ENCODE results near the gene LRP1. TPM values are rescaled to one million over a fixed set of nuclear protein-coding genes. Genes with fewer than 3 reads are reported as not detected.

LRP1 gene
- polyA plus RNA-seq, 12 donors, result 81.0 to 163 (median 123) TPM; not detected in 1

DNA sequence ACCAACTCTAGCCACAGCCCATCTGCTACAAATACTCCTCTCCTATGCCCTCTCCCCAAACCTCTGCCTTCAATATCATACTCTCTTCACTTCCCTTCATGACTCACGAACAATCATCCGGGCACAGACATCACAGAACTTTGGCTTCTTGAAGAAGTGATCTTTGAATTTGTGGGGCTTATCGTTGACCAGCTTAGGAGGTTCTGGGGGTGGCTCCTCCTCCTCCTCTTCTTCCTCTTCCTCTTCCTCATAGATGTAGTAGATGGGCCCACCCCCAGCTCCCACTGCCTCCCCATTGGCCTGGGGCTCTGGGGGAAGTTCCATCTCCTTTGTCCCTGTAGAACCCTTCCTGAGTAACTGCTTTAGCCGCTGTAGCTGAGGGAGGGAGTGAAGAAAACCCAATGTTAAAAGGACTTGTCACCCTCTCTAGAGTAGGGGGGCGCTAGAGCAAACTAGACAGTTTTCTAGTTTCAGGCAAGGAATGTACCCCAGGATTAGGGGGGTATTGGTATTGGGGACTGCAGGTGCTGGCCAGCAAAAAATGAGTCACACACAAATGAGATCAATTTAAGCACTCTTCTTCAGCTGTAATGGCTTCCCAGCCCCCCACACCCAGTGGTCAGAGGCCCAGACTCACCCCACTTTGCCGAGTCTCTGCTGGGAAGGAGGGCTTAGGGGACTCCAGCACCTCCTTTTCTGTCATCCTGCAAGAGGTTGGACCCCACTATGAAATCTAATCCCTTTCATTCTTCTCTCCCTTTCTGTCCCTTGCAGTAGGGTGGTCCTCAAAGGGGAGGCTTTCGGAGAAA is 120.9 kb downstream of the LRP1 start:
- DNase-seq, result no peak

DNA sequence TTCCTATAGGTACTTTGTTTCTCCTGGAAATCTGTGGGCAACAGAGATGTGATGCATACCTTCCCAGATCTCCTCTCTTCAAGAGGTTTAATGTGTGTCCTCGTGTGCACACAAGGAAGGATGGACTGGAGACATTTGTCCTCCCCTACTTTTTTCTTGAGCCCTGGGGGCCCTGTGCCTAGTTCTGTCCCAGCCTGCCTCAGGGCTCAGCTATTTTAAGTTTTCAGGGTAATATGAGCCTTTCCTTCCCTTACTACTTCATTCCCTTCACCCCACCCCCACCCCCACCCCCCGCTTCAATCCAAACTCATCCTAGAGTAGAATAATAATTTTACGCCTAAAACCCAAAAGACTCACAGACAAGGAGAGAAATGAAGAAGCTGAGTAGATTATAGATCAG is 122.3 kb downstream of the LRP1 start:
- no peak for DNase-seq

DNA sequence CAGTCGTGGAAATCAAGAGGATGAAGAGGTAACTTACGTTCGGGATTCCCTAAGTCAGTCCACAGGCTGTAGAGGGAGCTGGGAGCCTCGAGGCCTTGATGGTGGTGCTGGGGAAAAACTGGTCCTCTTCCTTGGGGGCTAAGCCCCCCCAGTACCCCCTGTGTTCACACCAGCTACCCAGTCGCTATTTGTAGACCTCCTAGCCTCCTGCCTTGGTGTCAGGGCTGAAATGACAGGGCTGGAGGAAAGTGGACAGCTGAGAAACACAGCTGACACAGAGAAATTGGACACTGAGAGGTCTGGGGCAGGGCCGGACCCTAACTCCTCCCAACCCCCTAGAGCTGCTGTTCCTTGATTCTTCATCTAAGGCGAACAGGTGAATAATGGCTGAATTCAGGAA is 122.7 kb downstream of the LRP1 start, which contains the start of gene STAC3:
TSS of gene STAC3 (minus strand) at position 232 of the 400 bp plus-strand sequence. CDS start 1,551 bp downstream, outside the sequence.
- no peak for DNase-seq

DNA sequence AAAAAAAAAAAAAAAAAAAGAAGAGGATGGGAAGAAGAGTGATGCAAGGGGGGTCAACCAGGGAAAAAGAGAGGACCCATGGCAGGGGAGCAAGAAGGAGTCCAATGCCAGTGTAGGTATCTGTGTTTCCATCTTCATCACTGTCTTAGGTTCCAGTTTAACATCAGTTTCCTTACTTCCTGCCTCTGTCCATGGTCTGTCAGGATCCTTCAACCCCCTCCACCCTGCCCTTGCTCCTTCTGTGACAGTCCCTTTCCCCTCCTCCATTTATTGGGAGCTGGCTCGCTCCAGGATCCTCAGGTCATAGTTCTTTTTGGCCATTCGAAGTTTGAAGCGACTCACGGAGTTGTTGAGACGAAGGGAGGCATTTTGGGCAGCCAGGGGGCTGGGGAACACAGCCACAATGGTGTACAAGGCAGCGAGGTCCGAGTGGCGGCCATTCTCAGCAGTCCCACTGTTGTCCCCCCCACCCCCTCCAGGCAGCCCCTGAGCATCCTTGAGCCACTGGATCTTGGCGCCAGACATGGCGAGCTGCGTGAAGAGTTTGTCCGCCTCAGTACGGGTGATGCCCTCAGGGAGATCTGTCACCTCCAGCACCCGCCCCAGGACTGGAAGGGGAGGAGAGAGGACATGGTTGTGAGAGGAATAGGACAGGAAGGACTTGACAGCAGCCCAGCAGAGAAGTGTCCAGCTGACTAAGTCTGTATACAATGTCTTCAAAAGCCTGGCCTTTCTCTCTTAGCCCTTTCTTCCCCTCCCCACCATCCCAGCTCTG is 126.4 kb downstream of the LRP1 start:
- DNase-seq, result no peak

DNA sequence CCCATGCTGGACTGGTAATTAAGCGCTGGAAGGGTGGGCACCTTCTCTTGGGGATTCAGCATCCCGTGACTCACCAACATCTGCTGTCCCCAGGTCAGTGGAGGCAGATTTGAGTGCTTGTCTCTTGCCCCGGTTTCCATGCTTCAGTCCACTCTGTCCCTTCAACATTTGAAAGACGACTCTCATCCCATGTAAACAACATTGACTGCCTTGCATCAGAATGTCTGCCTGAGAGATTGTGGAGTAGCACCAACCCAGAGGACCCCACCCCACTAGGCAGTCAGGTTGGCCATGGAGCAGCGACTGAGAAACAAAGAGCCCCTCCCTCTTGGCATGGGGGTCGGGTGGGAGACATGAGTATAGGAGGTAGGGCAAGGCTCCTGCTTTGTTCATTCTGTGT is 127.6 kb downstream of the LRP1 start:
- no peak for DNase-seq

DNA sequence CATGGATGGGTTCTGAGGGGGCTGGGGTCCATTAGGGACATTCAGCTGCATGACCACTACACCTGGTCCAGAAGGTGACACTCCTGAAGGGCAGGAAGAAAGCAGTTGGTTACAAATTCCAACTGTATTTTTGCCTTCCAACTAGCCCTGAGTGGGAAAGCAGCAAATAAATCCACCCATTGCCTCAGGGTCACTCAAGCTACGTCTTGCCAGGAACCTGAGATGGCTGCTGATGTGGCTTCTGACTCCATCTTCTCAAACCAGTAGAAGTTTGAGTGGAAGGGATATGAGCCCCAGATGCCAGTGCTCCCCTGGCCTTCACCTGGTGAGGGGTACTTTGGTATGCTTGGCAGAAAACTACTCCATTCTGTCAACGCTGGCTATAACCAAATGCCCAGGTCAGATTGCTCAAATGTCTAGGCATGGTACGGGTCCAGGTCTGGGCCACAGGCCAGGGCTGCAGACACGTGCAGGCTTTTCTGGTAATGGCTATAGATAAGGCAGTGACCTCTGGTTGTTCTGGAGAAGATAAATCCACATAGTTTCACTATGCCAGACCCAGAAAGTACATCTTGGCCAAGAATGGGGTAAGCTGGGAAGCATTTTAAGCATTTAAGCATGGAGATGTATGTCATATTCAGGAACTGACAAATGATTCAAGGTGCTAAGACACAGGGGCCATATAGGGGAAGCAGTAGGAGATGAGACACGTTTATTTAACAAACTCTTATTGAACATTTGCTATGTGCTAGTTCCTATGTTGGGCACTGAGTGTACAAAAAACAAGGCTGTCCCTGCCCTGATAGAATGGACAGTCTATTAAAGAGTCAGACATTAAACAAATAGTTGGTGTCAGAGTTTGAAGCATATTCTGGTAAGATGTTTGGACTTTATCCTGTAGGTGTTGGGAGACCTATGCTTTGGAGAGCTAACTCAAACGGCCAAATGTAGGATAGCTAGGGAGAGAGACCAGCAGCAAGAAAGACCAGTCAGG is 131.0 kb downstream of the LRP1 start:
- DNase-seq, result no peak

DNA sequence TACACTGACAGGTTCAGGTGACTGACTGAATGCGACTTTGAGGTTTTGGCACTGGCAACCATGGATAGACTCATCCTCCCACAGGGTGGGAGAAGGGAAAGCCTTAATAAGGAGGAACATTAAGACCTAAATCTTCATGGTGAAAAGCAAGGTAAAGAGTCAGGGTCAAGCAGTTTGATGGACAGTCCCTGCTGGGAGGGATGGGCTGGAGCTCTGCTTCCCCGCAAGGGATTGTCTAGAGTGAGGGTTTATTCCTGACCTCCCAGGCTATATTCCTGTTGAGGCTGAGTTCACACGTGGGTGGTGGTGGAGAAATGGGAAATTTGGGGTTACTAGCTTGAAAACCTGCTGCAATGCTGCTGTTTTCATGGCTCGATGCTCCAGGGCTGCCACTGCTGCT is 132.1 kb downstream of the LRP1 start:
- DNase-seq, result no peak

DNA sequence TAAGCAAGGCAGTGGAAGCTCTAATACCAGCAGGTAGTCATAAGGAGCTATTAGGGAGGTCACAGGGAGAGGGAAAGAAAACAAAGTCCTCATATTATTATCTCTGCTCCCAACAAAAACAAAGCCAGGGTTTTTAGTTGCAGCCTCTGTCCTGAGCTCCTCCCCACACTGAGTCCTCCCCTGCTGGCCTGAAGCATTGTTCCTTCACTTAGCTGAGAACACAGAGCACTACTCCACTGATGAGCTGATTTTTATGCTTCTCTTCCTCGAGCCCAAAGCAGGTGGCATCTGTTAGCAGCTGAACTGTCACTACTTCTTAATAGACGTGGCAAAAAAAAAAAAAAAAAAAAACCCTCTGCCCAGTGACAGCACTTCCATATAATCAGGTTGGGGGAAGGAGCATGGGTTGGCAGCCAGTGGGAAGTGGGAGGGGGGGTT is 133.2 kb downstream of the LRP1 start:
- DNase-seq, result no peak

DNA sequence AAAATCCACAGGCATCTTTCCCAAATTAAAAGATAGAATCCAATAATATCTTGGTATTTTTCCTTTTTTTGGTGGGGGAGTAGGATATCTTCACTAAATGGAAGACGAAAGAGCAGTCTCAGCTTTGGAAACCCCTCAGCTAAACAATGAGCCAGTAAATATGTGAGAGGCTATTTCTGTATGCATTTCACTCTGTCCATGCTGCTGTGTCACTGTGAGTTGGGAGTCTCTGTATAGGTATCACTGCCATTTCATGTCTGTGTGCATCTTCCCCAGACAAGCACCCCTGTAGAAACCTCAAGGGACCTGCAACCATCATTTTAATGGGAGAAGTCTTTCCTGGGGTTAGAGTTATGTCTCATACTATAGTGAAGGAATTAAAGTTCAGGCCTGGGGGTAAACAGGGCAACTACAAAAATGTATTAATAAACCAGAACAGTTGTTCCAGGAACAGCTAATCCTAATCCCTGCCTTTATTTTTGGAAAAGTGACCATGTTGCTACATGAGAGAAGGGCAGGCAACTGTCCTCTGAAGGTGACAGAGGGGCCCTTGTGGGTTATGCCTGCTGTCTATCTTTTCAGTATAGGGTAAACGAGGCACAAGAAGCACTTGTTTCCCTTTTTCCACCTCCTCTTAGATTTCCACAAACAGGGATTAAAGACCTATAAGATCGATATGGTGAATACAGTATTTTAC is 134.0 kb downstream of the LRP1 start:
- DNase-seq, result no peak

Other genes with a start within 250 kb of the LRP1 start
- 1 to 10 TPM in 1 of 12 donors, under 1 TPM in 9, not detected in 2; 0.24 to 1.1 (median 0.42) TPM for gene SDR9C7, start 194.1 kb upstream of the LRP1 start, polyA plus RNA-seq (ENCODE audit: insufficient read length in 12 of 12)
- under 1 TPM in 10 of 12 donors, not detected in 2; 0.13 to 0.74 (median 0.34) TPM for gene RDH16, start 170.9 kb upstream of the LRP1 start, polyA plus RNA-seq (ENCODE audit: insufficient read length in 12 of 12)
- gene ZBTB39, start 121.9 kb upstream of the LRP1 start, polyA plus RNA-seq (ENCODE audit: insufficient read length in 12 of 12), result 1 to 10 TPM in 11 of 12 donors, not detected in 1; 4.2 to 8.1 (median 6.3) TPM
- gene TAC3, start 112.0 kb upstream of the LRP1 start, polyA plus RNA-seq (ENCODE audit: insufficient read length in 12 of 12), result 1 to 10 TPM in 1 of 12 donors, under 1 TPM in 5, not detected in 6; 0.21 to 1.3 (median 0.63) TPM
- gene MYO1A, start 78.4 kb upstream of the LRP1 start, polyA plus RNA-seq (ENCODE audit: insufficient read length in 12 of 12), result 10 to 100 TPM in 1 of 12 donors, under 1 TPM in 5, not detected in 6; 0.05 to 34.7 (median 0.29) TPM
- gene NEMP1, start 49.7 kb upstream of the LRP1 start, polyA plus RNA-seq (ENCODE audit: insufficient read length in 12 of 12), result 100 to 1,000 TPM in 1 of 12 donors, 10 to 100 TPM in 11; 15.0 to 150 (median 22.3) TPM
- 10 to 100 TPM in 11 of 12 donors, not detected in 1; 22.3 to 59.0 (median 28.5) TPM for gene NAB2, start 39.4 kb upstream of the LRP1 start, polyA plus RNA-seq (ENCODE audit: insufficient read length in 12 of 12)
- 100 to 1,000 TPM in 1 of 12 donors, 10 to 100 TPM in 10, not detected in 1; 24.1 to 145 (median 40.5) TPM for gene STAT6, start 17.1 kb upstream of the LRP1 start, polyA plus RNA-seq (ENCODE audit: insufficient read length in 12 of 12)
- 1 to 10 TPM in 4 of 12 donors, under 1 TPM in 5, not detected in 3; 0.41 to 1.5 (median 0.98) TPM for gene LRP1-AS, start 19.1 kb downstream of the LRP1 start, polyA plus RNA-seq (ENCODE audit: insufficient read length in 12 of 12)
- gene NXPH4, start 88.3 kb downstream of the LRP1 start, polyA plus RNA-seq (ENCODE audit: insufficient read length in 12 of 12), result 10 to 100 TPM in 1 of 12 donors, 1 to 10 TPM in 9, not detected in 2; 1.7 to 18.1 (median 2.4) TPM
- gene SHMT2, start 101.2 kb downstream of the LRP1 start, polyA plus RNA-seq (ENCODE audit: insufficient read length in 12 of 12), result 10 to 100 TPM in 11 of 12 donors, not detected in 1; 50.8 to 97.5 (median 61.8) TPM
- gene STAC3, start 122.7 kb downstream of the LRP1 start, polyA plus RNA-seq (ENCODE audit: insufficient read length in 12 of 12), result 100 to 1,000 TPM in 11 of 12 donors, not detected in 1; 178 to 563 (median 396) TPM